AG04449 (cell line): ENCODE results near the gene MRPL20.

Experiments used
- CTCF ChIA-PET: fragments of 350-600 bp; formaldehyde crosslinking; extraction: SDS; loops from one replicate; lab custom pipeline; 2021; ENCODE audit warnings: antibody characterized with exemption; lab: Yijun Ruan, JAX
- POLR2A ChIA-PET: fragments of 400-600, 350-600 bp; formaldehyde crosslinking; extraction: SDS; loops from one replicate; lab custom pipeline; 2020; ENCODE audit warnings: antibody characterized with exemption, inconsistent platforms; lab: Yijun Ruan, JAX
- DNase-seq: peaks from one replicate; pipeline ENCODE4 v3.0.0-alpha.2; 2010; ENCODE audit warnings: low read depth, low spot score
- H3K4me3 ChIP-seq: 2 replicates; pipeline ENCODE4 v1.5.1; 2011; ENCODE audit warnings: low read depth, mild to moderate bottlenecking, control low read depth, low read length
- CTCF ChIP-seq: IDR thresholded peaks from one replicate; pipeline ENCODE4 v1.5.1; 2011; ENCODE audit warnings: mild to moderate bottlenecking, moderate library complexity, low read length, control low read depth, inconsistent platforms; ENCODE audit not compliant: insufficient read depth; ENCODE audit errors: missing control alignments

The MRPL20 gene

DNA sequence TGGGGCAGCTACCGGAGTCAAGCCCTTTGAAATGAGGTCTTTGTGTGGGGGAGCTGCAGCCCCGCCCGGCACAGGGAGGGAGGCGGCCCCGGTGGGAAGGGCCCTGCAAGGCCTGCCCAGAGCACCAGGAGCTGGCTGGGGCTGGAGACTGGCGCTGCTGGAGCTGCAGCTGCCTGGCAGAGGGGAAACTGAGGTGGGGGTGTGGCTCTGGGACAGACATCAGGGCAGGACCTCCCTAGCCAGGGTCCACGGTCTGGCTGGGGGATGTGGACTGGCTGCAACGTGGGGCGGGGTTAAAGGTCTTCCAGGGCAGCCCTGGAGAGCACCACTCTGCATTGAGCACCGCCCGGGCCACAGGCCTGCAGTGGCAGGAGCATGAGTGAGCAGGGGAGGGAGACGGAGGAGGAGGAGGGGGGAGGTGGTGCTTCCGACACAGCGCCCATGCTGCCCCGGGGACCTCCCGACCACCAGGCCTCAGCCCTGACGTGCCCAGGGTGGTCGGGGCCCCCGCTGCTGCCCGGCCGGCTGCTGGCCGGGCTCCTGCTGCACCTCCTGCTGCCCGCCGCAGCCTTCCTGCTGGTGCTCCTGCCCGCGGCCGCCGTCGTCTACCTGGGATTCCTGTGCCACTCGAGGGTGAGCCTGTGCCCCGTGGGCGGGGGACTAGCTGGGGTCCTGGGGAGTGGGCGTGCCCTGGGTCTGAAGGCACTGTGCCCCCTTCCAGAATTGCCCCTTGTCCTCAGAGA lies 18.8 kb upstream of the MRPL20 start:
- no peak for TF ChIP-seq CTCF
- no peak for DNase-seq
- H3K4me3 ChIP-seq, result no peak overlapping the region
- ChIA-PET POLR2A (interaction anchor here (0.7 kb wide), 1 partner anchor 27 kb away, joined by 4 read pairs; the partner anchor contains the start of gene CCNL2), CTCF (interaction anchor here (1.6 kb wide), 1 partner anchor 14 kb away, joined by 5 read pairs; no protein-coding TSS in a partner anchor)

DNA sequence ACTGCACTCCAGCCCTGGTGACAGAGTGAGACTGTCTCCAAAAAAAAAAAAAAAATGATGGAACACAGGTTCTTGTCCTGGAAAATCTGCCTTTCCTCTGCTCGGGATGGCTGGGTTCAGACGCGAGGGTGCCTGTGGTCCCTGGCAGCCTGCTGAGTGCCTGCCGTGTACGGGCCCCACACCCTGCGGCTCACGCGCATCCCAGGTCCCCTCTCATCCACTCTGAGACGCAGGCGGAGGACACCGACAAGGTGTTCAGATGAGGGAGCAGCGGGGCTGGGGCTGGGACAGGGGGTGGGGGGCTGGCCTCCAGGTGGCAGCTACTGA lies 18.3 kb upstream of the MRPL20 start:
- ChIA-PET CTCF (interaction anchor here (1.6 kb wide), 1 partner anchor 15 kb away, joined by 5 read pairs; no protein-coding TSS in a partner anchor), POLR2A (no interaction called here)
- H3K4me3 ChIP-seq, result no peak overlapping the region
- no peak for DNase-seq
- TF ChIP-seq CTCF, result no peak

GRCh38 chr1:1424707-1425106 lies 17.6 kb upstream of the MRPL20 start:
- H3K4me3 ChIP-seq, result no peak overlapping the region
- no peak for DNase-seq
- ChIA-PET POLR2A (no interaction called here), CTCF (no interaction called here)
- no peak for TF ChIP-seq CTCF

- ChIA-PET POLR2A (no interaction called here), CTCF (interaction anchor here (1.2 to 2.3 kb wide), 2 partner anchors 19 to 24 kb away, joined by 3 to 10 read pairs; no protein-coding TSS in a partner anchor)
- no peak for TF ChIP-seq CTCF
- DNase-seq, result no peak
- H3K4me3 ChIP-seq, result no peak overlapping the region
Measured at GRCh38 chr1:1423245-1423597, 16.1 kb upstream of the MRPL20 start.

DNA sequence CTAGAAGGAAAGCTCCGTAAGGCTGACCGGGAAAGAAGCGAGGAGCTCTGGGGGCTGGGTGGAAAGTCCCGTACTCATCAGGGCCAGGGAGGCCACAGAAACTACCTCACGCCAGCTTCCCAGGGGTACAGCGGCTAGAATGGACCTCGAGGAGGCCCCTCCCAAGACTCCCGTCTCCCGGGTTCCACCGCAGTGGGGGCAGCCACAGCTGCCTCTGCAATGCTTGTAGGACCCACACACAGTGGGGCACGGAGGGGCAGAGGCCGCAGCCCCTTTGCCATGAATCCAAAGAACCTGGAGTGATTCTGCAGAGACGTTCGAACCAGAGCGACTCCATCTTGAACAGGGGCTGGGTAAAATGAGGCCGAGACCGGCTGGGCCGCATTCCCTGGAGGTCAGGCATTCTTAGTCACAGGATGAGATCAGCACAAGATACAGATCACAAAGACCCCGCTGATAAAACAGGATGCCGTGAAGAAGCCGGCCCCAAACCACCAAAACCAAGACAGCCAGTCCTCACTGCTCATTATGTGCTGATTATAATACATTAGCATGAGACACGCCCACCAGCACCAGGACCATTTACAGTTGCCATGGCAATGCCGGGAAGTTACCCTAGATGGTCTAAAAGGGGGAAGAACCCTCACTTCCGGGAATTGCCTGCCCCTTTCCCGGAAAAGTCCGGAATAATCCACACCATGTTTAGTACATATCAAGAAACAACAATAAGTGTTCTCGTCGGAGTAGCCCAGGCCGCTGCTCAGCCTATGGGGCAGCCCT lies 15.6 kb upstream of the MRPL20 start:
- ChIA-PET CTCF (interaction anchor here (1.2 to 2.3 kb wide), 2 partner anchors 19 to 23 kb away, joined by 3 to 10 read pairs; no protein-coding TSS in a partner anchor), POLR2A (no interaction called here)
- no peak for DNase-seq
- no peak for TF ChIP-seq CTCF
- H3K4me3 ChIP-seq, result no peak overlapping the region

- ChIA-PET CTCF (interaction anchor here (2.3 kb wide), 1 partner anchor 20 kb away, joined by 10 read pairs; no protein-coding TSS in a partner anchor), POLR2A (no interaction called here)
- no peak for TF ChIP-seq CTCF
- no peak for DNase-seq
- no peak overlapping the region for H3K4me3 ChIP-seq
Measured at GRCh38 chr1:1421907-1422464, 14.9 kb upstream of the MRPL20 start.
